EL (cell line): ENCODE measurements around the gene ALPK1.
"Not testable (repeated sequence)": the region's sequence is repeated elsewhere in the genome, so short reads cannot be mapped to it uniquely, and the experiment has no call there.

ENCODE experiments used
- DNase-seq: peaks from one replicate; pipeline ENCODE4 v3.0.0-alpha.2; 2016

Gene ALPK1

DNA sequence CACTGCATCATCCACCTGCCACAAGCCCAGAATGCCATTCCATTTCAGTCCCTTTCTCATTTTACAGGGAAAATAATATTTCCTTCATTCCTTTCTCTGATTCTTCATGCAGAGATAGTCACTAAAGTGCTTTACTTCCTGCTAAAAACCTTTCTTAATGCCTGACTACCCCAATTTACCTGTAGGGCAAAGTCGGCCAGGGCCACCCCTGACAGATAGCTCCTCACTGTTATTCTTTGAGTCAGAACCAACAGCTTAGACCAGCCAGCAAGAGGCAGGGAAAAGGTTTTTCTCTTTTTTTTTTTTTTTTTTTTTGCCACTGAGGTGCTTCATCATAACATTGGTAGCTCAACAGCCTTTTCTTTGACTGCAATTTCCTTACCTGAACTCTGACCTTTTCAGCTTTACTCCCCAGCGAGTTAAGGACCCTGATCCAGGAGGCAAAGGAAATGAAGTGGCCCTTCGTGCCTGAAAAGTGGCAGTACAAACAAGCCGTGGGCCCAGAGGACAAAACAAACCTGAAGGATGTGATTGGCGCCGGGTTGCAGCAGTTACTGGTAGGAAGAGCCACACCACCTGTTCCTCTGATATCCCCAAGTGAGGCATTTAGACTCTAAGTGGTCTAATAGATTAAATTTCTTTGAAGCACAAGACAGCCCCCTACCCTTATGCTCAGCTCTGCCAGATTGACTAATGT, 85.0 kb downstream of the ALPK1 start:
- DNase-seq = no peak

- no peak for DNase-seq
Observed at GRCh38 chr4:112386071-112386470, 88.9 kb downstream of the ALPK1 start.

GRCh38 chr4:112402098-112402497, 104.9 kb downstream of the ALPK1 start:
- no peak for DNase-seq

- peak; percentile 10 for DNase-seq
Observed at GRCh38 chr4:112403101-112403945, 106.2 kb downstream of the ALPK1 start.

- DNase-seq = no peak
Observed at GRCh38 chr4:112410364-112410763, 113.2 kb downstream of the ALPK1 start.

DNA sequence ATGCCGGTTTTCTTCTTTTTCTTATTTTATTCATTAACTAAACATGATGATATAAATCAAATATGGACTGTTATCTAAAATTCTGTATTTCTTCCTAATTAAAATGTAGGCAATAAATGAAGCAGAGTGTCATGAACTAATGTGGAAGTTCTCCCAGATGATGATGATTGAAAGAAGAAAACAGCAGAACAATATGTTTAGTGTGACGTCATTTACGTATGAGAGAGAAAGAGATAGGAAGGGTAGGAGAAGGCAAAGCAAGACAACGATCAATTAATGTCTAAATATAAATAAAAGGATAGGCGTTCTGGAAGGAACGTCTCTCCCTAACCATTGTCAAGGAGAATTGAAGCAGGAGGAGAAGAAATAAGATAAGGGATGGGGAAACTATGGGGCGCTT, 113.6 kb downstream of the ALPK1 start:
- no peak for DNase-seq

GRCh38 chr4:112411781-112412550, 114.8 kb downstream of the ALPK1 start:
- DNase-seq = no peak

GRCh38 chr4:112416464-112416863, 119.3 kb downstream of the ALPK1 start:
- DNase-seq = no peak

DNA sequence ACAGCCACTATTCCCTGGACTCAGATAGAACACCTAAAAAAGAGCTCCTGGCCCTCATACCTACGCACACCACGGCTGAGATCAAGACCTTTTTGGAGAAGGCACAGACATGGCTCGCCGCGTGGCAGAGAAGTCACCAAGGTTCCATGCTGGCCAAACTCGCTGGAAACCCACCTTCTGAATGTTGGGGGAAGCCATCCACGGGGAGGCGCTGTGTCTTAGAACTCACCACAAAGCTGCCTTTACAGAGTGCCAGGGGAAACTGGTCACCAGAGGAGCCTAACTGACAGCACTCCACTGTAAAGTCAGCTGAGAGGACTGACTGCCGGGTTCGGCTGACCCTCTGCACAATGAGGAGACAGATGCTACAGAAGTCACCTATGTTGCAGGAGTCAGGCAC, 120.9 kb downstream of the ALPK1 start:
- no peak for DNase-seq

DNA sequence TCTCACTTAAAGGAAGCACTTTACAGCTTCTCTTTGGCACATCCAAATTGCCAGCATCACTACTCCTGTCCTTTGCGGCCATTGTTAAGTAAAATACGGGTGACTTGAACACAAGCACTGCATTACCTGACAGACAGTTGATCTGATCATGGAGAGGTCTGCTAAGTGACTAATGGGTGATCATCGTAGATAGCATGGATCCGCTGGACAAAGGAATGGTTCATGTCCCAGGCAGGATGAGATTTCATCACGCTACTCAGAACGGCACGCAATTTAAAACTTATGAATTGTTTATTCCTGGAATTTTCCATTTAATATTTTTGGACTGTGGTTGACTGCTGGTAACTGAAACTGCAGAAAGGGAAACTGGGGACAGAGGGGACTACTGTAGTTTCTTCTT, 124.7 kb downstream of the ALPK1 start:
- no peak for DNase-seq

DNA sequence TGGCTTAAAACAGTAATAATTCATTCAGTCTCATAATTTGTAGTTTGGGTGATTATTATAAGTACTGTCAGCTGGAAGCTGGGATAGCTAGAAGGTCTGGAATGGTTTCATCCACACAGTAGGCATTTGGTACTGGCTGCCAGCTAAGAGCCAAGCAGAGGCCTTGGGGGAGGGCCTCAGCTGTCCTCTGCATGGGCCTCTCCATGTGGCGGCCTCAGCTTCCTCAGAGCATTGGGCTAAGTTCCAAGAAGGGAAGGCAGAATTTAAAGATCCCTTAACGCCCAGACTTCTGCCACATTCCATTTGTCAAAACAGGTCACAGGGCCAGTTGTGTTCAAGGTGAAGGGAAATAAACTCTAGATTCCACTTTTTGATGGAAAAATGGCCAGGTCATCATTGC, 125.5 kb downstream of the ALPK1 start:
- DNase-seq = no peak

GRCh38 chr4:112423591-112423990, 126.4 kb downstream of the ALPK1 start:
- no peak for DNase-seq

DNA sequence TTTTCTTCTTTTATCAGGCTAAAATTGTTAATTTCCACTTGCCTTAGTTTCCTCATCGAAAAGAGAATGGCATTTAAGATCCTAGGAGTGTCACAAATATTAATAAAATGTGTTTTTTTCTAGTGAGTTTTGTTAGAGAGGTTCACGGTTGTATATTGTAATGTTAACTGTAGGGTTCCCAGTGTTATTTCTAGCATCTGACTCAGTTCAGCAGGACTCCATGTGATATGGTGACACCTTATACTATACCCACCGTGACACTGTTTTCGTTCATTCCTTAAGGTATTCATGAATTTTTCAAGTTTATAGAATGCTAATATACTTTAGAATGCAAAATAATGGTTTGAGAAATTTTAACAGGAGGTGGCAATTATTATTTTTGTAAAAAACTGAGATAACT, 128.7 kb downstream of the ALPK1 start:
- no peak for DNase-seq

DNA sequence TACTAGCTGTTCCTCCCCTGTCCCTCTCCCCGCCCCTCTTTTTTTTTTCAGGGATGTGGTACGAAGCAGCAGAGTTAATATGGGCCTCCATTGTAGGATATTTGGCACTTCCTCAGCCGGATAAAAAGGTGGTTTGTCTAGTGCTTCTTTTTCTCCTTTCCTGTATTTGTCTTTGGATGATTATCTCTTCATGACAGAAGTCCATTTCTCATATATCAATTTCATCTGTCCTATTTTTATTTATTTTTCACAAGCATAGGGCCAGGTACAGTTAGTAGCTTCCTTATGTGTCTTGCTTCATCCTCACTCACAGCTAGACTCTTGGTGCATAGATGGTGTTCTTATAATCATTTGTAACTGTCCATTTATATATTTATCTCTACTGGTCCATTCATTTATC, 129.2 kb downstream of the ALPK1 start:
- DNase-seq = no peak

GRCh38 chr4:112431158-112431557, 134.0 kb downstream of the ALPK1 start:
- no peak for DNase-seq

DNA sequence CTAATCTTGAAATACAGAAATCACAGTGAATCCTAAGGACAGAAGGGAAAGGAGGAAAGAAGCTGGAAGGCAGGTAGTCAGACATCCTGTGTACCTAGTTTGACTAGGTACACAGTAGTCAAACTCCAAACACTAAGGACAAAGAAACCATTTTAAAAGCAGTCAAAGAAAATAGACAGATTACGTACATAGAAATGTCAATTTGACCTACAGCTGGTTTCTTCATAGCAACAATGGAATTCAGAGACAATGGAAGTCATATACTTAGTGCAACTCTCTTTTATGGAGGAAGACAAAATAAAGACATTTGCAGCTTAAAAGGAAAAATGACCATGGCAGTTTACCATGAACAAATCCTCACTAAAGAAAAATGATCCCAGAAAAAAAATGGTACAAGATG, 139.8 kb downstream of the ALPK1 start:
- no peak for DNase-seq

DNA sequence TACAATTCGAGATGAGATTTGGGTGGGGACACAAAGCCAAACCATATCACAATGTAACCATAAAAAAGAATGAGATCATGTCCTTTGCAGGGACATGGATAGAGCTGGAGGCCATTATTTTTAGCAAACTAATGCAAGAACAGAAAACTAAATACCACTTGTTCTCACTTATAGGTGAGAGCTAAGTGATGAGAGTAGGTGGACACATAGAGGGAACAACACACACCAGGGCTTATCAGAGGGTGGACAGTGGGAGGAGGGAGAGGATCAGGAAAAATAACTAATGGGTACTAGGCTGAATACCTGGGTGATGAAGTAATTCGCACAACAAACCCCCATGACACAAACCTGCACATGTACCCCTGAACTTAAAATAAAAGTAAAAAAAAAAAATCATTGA, 145.1 kb downstream of the ALPK1 start:
- not testable (repeated sequence) for DNase-seq

- peak; percentile 55 for DNase-seq
Observed at GRCh38 chr4:112448306-112449132, 151.3 kb downstream of the ALPK1 start.

DNA sequence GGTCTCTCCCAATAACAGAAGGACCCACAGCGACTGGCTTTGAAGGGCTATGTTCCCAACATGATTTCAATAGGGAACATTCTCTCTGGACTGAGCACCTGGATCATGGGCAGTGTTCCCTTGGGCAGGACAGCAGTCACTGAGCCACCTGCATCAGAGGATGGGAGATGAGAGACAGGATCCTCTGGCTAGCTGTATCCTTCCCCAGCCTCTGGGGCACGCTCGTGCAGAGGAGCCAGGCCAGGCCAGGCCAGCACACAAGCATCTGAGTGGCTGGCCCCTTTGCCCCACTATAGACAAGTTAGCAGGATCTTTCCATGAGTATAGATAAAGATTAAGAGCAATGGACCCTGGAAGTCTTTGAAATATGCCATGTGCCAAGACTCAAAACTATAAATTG, 152.5 kb downstream of the ALPK1 start:
- no peak for DNase-seq

- no peak for DNase-seq
Observed at GRCh38 chr4:112451104-112451503, 153.9 kb downstream of the ALPK1 start.

GRCh38 chr4:112451831-112452230, 154.7 kb downstream of the ALPK1 start:
- DNase-seq = no peak

DNA sequence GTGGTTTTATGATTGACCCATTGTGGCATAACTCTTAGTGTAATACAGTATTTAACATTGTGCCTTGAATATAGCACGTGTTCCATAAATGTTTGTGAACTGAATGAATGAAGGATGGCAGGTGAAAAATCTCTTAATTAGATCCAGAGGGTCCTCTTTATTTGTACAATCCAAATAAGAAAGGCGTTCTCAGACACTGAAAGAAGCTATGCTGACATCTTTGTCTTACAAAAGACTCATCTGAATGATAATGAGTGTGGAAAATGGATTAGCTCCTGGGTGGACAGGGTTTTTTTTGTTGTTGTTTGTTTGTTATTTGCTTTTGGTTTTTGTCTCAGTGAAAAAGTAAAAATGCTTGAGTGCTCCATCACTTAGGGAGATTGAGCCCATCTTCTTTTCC, 156.2 kb downstream of the ALPK1 start:
- DNase-seq = no peak

- no peak for DNase-seq
Observed at GRCh38 chr4:112472318-112472717, 175.1 kb downstream of the ALPK1 start.
